GM19043 (cell line): Measurements from ENCODE around the gene GRK1.
"Not testable (repeated sequence)": the region's sequence is repeated elsewhere in the genome, so short reads cannot be mapped to it uniquely, and the experiment has no call there.

Source experiments
- ATAC-seq: cut with Tn5 transposase; IDR thresholded peaks from one replicate; pipeline ENCODE4 v1.9.1; 2021; ENCODE audit warnings: low read depth; ENCODE audit not compliant: unreplicated experiment

The GRK1 gene

DNA sequence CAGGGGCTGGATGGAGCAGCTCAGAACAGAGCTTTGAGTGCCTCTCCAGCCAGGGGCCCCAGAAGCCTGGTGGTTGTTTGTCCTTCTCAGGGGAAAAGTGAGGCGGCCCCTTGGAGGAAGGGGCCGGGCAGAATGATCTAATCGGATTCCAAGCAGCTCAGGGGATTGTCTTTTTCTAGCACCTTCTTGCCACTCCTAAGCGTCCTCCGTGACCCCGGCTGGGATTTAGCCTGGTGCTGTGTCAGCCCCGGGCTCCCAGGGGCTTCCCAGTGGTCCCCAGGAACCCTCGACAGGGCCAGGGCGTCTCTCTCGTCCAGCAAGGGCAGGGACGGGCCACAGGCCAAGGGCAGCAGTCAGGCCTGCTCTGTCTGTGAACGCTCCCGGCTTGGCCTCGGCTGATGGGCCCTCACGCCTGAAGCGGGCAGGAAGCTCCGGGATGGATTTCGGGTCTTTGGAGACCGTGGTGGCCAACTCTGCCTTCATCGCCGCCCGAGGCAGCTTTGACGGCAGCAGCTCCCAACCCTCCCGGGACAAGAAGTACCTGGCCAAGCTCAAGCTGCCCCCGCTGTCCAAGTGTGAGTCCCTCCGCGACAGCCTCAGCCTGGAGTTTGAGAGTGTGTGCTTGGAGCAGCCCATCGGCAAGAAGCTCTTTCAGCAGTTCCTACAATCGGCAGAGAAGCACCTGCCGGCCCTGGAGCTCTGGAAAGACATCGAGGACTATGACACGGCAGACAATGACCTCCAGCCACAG lies at the start of gene GRK1:
Gene GRK1, plus strand, starts transcription at position 269 of the 751 bp plus-strand sequence. Its CDS starts 168 bp downstream, at position 437.
- no peak for ATAC-seq

DNA sequence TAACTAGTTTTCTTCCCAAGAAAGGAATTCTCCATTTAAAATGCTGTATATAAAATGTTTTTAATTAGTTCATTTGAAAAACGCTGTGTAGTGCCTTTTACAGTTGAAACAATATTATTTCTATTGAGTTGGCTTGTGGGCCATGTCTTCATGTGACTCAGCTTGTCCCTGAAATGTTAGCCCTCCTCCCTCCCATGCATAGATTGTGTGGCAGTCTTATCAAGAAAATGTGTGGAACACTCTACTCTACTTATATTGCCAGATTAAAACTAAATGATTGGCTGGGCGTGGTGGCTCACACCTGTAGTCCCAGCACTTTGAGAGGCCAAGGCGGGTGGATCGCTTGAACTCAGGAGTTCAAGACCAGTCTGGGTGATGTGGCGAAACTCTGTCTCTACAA lies 49.1 kb upstream of the GRK1 start:
- no peak for ATAC-seq

DNA sequence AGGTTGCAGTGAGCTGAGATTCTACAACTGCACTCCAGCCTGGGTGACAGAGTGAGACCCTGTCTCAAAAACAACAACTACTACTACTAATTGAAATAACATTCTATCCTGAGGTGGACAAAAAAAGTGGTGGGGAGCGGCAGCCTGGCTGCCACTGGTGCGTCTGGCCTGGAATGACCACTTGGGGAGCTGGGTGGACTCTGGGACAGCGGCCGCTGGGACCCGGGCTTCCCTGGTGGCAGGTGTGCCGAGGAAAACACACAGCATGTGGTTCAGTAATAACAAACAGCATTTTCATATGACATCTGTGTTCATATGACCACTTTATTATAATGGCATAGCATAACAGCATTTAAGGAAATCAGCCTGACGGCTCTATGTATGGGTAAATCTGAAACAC lies 48.6 kb upstream of the GRK1 start:
- no peak for ATAC-seq

DNA sequence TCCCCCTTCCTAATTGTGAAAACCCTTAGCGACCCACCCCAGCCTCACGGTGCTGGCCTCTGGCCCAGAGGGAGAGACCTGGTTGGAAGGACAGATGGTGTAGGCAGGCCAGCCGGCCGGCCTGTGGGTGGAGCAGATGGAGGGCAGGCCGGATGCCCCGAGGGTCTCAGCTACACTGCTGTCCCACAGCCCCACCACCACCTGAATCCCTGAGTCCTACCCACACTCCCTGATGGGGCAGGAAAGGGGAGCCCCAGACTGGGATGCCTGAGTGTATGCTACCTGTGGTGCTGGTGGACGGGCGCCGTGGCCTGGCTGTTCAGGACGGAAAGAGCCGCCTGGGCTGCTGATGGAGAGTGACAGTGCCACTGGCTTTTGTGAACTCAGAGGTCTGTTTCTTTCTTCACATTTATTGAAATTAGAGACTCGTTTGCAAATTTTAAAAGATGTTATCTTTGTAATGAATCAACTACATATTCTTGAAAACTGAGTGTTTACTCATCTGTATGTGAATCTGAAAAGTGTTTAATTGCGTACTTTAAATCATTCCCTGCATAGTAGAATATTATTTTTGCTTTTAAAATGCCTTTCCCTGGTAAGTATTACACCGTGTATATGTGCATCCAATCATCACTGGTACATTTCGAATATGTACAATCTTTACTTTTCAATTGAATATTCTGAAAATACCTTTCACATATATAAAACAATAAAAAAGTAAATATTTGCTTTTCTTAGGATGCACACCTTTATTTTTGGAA lies 46.8 kb upstream of the GRK1 start:
- ATAC-seq, result no peak

DNA sequence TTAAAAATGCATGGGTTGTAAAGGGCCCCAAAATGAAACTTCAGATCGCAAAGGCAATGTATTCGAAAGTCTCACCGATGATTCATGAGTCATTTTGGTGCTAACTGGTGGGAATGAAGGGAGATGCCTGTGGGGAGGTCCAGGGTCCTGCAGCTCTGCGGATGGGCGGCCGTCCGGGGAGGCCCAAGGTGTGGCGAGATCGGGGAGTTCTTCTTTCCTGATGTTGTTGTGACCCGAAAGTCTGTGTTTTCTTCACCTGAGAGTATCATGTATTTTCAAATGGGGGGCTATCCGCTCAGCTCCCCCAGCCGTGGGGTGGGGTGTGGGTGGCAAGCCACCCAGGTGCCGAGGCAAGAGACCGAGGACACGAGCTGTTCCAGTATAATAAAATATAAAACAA lies 46.0 kb upstream of the GRK1 start:
- ATAC-seq, result no peak

DNA sequence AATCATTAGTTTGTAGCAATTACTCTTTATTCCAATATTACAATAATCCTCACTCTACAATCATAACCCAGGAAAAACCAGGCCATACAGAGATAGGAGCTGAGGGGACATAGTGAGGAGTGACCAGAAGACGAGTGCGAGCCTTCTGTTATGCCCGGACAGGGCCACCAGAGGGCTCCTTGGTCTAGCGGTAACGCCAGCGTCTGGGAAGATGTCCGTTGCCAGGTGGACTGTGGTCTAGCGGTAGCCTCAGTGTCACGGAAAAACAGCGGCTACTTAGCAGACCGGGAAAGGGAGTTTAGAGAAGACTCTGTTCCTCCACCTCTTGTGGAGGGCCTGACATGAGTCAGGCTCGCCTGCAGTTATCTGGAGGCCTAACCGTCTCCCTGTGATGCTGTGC lies 45.5 kb upstream of the GRK1 start:
- not testable (repeated sequence) for ATAC-seq

DNA sequence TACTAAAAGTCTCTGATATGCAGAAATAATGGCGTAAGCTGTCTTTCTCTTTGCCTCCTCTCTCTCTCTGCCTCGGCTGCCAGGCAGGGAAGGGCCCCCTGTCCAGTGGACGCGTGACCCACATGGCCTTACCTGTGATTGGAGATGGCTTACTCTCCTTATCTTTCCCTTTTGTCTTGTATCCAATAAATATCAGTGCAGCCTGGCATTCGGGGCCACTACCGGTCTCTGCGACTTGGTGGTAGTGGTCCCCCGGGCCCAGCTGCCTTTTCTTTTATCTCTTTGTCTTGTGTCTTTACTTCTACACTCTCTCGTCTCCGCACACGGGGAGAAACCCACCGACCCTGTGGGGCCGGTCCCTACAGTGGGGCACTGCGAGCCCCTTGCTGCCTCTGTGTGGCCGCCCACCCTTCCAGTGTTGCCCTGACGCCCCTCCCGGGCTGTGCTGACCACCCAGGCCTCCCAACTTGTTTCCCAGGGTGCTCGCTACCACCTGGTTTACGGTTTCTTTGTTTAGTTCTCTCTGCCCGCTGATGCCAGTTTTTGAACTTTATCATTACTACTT lies 45.0 kb upstream of the GRK1 start:
- not testable (repeated sequence) for ATAC-seq

DNA sequence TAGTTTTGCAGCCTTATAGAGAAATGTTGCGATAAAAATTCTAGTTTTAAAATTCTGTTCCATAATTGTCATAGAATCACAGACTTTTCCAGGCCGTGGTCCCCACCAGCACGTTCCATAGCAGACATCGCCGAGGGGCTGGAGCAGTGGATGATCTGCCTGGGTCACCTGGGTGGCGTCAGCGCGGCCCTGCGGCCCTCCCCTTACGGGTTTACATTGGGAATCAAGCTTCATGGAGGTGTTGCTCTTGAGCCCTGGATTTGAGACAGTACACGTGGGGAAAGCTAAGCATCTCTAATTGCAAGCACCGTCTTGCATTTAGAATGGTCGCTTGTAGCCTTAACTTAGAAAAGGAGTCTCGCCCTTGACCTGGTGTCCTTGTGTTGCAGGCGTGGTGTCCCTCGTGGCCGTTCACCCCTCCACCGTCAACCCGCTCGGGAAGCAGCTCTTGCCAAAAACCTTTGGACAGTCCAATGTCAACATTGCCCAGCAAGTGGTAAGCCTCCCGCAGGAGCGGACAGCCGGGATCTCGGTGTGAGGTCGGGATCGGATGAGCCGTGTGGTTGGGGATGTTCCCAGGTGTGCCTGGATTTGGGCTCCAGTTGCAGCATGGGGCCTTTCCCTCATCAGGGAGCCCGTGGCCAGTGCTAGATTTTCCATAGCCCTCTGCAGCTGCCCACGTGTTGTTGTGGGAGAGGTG lies 44.1 kb upstream of the GRK1 start:
- ATAC-seq, result no peak

DNA sequence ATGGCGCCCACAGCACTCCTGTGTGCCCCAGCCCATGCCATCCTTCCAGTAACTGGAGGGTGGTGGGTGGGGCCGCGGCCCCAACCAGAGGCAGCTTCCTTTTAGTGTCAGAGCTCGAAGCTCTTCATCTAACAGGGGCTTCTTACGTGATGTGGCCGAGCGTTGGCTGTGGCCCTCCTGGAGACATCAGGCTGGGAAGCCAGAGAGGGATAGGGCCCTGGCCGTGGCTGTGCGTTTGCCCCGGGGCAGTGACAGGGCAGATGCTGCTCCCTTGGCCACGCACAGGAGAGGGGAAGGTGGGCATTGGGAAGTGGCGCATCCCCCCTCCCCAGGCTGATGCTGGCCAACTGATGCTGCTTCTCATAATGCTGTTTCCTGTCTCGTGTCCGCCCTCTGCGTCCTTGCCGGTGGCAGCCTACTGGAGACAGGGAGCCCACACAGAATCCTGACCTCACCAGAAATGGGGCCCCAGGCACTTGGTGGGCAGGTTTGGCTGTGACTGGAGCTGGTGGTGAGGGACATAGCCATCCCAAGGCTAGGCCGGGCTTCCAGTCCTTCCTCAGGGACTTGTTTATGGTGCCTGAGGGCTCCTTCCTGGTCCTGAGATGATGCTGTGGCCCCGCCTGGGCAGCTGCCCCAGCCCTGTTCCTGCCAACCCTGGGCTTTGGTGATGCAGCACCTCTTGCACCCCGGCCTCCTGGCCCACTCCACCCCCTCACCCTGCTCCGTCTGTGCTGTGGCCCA lies 43.4 kb upstream of the GRK1 start:
- no peak for ATAC-seq

DNA sequence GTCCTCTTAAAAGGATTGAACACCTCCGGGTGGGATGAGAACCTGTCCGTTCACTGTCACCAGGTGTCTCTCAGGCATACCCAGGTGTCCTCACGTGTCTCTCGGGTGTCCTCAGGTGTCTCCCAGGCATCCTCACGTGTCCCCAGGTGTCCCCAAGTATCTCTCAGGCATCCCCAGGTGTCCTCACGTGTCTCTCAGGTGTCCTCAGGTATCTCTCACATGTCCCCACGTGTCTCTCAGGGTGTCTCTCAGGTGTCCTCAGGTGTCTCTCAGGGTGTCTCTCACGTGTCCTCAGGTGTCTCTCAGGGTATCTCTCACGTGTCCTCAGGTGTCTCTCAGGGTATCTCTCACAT lies 42.8 kb upstream of the GRK1 start:
- ATAC-seq, result no peak

DNA sequence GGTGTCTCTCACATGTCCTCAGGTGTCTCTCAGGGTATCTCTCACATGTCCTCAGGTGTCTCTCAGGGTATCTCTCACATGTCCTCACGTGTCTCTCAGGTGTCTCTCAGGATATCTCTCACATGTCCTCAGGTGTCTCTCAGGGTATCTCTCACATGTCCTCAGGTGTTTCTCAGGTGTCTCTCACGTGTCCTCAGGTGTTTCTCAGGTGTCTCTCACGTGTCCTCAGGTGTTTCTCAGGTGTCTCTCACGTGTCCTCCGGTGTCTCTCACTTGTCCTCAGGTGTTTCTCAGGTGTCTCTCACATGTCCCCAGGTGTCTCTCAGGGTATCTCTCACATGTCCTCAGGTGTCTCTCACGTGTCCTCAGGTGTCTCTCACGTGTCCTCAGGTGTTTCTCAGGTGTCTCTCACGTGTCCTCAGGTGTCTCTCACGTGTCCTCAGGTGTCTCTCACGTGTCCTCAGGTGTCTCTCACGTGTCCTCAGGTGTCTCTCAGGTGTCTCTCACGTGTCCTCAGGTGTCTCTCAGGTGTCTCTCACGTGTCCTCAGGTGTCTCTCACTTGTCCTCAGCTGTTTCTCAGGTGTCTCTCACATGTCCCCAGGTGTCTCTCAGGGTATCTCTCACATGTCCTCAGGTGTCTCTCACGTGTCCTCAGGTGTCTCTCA lies 42.2 kb upstream of the GRK1 start:
- ATAC-seq, result not testable (repeated sequence)

DNA sequence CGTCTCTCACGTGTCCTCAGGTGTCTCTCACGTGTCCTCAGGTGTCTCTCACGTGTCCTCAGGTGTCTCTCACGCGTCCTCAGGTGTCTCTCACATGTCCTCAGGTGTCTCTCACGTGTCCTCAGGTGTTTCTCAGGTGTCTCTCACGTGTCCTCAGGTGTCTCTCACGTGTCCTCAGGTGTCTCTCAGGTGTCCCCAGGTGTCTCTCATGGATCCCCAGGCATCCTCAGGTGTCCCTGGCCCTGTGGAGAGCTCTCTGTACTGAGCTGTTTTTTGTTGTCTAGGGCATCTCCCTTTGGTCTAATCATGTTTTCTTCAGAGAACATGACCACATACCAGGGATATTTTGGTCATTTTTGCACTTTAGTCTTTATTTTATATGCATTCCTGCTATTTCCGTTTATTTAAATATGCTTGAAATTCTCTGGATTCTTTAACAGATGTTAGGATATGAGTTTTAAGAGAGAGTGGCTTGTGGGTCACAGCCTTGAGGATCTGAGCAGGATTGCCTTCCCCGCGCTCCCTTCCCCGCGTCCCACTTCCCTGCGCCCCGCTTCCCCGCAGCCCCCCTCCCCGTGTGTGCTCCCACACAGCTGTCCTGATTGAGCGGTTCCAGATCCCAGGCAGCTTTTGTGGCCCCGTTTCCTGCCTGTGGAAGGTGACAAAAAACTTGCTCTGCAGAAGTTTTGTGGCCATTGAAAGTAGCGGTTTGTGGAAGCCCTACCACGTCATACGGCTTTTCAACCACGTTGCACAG lies 40.9 kb upstream of the GRK1 start:
- ATAC-seq, result no peak

DNA sequence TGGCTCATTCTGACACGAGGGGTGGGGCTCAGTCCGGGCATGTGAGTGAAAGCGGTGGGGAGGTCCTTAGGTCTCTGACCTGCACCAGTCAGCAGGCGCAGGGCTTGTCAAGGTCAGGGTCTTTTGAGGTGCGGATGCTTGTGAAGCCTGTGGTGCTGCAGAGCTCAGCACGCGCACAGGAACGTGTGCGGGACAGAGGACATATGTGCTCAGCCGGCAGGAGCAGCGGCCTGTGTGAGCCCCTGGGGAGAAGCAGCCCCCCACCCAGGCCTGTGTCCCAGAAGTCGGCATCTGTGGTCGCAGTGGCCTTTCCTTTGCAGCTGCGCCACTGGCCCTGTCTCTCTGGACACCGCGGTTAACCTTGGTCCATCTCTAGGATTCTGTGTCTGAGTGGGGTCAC lies 39.9 kb upstream of the GRK1 start:
- ATAC-seq, result no peak

DNA sequence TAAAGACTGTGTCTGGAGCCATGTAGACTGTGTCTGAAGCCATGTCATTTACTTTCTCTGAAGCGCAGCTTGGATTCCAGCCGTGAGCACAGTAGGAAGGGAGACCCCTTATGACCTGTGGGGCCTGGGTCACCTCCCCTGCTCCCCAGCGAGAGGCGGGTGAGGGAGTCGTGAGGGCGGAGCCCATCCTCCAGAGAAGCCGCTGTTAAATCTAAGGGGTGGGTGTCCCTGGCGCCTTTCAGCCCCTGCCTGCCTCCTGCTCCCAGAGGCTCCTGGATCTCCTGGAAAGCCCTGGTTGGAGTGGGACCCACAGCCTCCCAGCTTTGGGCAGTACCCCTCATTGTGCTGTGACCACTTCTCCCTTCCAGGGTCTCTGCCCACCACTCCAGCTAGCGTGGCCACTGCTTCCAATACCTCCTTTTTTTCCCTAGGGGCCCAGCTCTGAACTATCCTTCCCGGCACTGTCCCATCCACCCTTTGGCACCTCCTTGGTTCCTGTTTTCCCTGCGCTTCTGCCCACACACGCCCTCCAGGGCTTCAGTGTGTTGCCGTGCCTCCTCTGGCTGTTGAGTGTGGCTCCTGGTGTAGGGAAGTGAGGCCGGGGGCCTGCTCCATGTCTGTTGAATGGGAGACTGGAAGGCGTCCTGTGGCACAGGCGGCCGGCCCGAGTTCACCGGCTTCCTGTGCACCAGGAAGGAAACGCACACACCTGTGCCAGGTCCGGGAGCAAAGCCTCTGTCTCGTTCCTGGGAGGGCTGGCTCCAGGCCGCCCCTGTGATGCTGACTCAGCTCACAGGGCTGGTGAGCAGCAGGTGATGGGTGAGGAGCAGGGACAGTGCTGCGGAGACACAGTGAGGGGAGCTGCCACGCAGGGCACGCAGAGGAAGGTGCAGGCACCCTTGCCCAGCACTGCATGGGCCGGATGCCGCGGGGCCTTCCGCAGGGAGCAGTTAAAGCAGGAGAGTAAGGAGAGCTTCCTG lies 38.4 kb upstream of the GRK1 start:
- ATAC-seq, result no peak

DNA sequence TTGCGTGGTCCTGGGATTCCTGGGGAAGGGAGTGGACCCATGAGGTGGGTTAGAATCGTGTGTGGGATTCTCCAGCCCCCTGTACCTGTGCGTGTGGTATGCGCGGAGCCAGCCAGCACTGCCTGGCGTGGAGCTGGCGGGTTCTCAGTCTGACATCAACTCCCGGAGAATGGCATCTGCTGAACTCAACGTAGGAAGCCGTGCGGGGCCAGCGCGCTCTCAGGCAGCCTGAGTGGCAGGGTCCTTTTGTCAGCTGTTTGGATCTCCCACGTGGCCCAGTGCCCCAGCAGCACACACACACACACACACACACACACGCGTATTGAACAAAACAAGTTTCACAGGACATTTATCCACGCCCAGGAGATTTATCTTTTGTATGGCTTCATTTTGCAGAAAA lies 37.2 kb upstream of the GRK1 start:
- no peak for ATAC-seq

DNA sequence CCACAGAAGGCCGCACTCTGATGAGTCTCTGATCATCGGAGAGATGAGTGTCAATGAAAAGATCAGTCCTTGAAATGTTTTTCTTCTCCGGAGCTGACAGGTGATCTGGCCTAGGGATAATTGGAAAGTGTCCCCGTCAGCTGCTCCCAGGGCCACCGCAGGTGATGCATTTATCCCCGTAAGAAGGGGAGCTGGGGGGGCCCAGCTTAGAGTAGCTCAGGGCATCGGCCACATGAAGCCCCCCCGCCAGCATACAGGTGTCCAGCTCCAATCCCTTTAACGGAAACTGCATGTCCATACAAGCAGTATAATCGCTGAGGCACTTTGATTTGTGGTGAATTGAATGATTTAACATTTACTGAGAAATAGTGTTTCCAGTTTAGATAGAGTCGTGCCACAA lies 36.7 kb upstream of the GRK1 start:
- ATAC-seq, result no peak

DNA sequence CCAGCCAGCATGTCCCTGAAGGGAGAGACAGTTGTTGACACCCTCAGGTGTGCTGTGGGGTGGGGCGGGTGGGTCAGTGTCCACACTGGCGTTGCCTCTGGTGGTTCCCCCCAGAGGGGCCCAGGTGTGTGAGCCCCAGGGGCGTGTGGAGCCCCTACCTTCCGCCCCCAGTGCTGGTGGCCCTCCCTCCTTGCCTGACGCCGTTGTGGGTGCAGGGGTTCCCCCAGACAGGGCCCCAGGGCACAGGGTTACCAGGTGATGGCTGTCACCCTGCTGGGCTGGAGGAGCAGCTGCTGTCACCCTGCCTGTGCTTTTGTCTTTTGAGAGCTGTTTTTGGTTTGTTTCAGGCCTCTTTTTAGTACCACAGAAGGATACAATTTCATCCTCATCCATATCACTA lies 36.2 kb upstream of the GRK1 start:
- no peak for ATAC-seq
